Mucosa of stomach (tissue), 1 donor: ENCODE results near the gene FHAD1.
"Not testable (repeated sequence)": the region's sequence is repeated elsewhere in the genome, so short reads cannot be mapped to it uniquely, and the experiment has no call there.

Experiments used
- H3K27me3 ChIP-seq: one replicate; pipeline ENCODE4 v1.7.0; 2013; ENCODE audit warnings: mild to moderate bottlenecking, low read length; ENCODE audit not compliant: control insufficient read depth, insufficient read depth
- H3K36me3 ChIP-seq: one replicate; pipeline ENCODE4 v1.7.0; 2013; ENCODE audit warnings: low read length; ENCODE audit not compliant: control insufficient read depth, insufficient read depth
- H3K4me1 ChIP-seq: one replicate; pipeline ENCODE4 v1.7.0; 2013; ENCODE audit warnings: mild to moderate bottlenecking, low read length; ENCODE audit not compliant: control insufficient read depth, insufficient read depth
- H3K4me3 ChIP-seq: one replicate; pipeline ENCODE4 v1.7.0; 2013; ENCODE audit warnings: low read length
- H3K9ac ChIP-seq: one replicate; pipeline ENCODE4 v1.7.0; 2013; ENCODE audit warnings: mild to moderate bottlenecking, low read length, moderate library complexity
- H3K9me3 ChIP-seq: one replicate; pipeline ENCODE4 v1.7.0; 2013; ENCODE audit warnings: mild to moderate bottlenecking, low read length, moderate library complexity; ENCODE audit not compliant: control insufficient read depth
- donor health status: Pancreatic carcinoma.

FHAD1 gene

GRCh38 chr1:15370781-15371520 is 123.9 kb downstream of the FHAD1 start:
- Histone ChIP-seq H3K4me3 (no peak overlapping the region), H3K9ac (no peak overlapping the region), H3K4me1 (peaks cover 23% of the 10 kb centered on the region)

GRCh38 chr1:15371610-15372545 is 124.9 kb downstream of the FHAD1 start:
- Histone ChIP-seq H3K9me3 (no peaks in the 10 kb centered on the region), H3K27me3 (no peaks in the 10 kb centered on the region), H3K9ac (no peak overlapping the region), H3K4me1 (peaks cover 14% of the 10 kb centered on the region), H3K36me3 (no peaks in the 10 kb centered on the region), H3K4me3 (no peak overlapping the region)

More at GRCh38 chr1:15370781-15371520, 123.9 kb downstream of the FHAD1 start:
- Histone ChIP-seq H3K27me3 (no peaks in the 10 kb centered on the region), H3K9me3 (no peaks in the 10 kb centered on the region), H3K36me3 (no peaks in the 10 kb centered on the region)

- H3K27me3 ChIP-seq = no peaks in the 10 kb centered on the region
- H3K4me1 ChIP-seq = no peaks in the 10 kb centered on the region
- no peaks in the 10 kb centered on the region for H3K36me3 ChIP-seq
- H3K9ac ChIP-seq = no peak overlapping the region
- H3K4me3 ChIP-seq = no peak overlapping the region
- H3K9me3 ChIP-seq = no peaks in the 10 kb centered on the region
These were observed 131.7 kb downstream of the FHAD1 start for GRCh38 chr1:15378729-15379128.

DNA sequence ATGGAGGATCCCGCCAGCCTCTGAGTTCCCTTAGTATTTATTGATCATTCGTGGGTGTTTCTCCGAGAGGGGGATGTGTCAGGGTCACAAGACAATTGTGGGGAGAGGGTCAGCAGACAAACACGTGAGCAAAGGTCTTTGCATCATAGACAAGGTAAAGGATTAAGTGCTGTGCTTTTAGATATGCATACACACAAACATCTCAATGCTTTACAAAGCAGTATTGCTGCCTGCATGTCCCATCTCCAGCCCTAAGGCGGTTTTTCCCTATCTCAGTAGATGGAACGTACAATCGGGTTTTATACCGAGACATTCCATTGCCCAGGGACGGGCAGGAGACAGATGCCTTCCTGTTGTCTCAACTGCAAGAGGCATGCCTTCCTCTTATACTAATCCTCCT is 132.1 kb downstream of the FHAD1 start:
- not testable (repeated sequence) for H3K9me3 ChIP-seq, H3K4me3 ChIP-seq, H3K9ac ChIP-seq, H3K4me1 ChIP-seq, H3K36me3 ChIP-seq, H3K27me3 ChIP-seq

GRCh38 chr1:15380601-15381508 is 133.8 kb downstream of the FHAD1 start:
- Histone ChIP-seq H3K36me3 (no peaks in the 10 kb centered on the region), H3K9ac (no peak overlapping the region), H3K4me1 (no peaks in the 10 kb centered on the region), H3K27me3 (no peaks in the 10 kb centered on the region), H3K9me3 (no peaks in the 10 kb centered on the region), H3K4me3 (no peak overlapping the region)

DNA sequence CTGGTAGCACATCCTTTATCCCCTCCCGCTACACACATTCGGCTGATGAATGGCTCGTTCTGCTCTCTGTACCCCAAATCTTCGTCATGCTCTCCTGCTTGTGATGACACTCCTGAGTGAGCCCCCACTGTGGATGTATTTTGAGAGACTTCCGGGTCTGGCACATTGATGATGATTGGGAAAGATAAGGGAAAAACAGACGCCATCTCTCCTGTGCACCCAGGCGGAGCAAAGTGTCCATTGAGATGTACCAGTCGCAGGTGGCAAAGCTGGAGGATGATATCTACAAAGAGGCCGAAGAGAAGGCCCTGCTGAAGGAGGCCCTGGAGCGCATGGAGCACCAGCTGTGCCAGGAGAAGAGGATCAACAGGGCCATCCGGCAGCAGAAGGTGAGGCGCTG is 134.8 kb downstream of the FHAD1 start:
- Histone ChIP-seq H3K4me3 (no peak overlapping the region), H3K27me3 (no peaks in the 10 kb centered on the region), H3K9me3 (no peaks in the 10 kb centered on the region), H3K4me1 (no peaks in the 10 kb centered on the region), H3K36me3 (no peaks in the 10 kb centered on the region), H3K9ac (no peak overlapping the region)

DNA sequence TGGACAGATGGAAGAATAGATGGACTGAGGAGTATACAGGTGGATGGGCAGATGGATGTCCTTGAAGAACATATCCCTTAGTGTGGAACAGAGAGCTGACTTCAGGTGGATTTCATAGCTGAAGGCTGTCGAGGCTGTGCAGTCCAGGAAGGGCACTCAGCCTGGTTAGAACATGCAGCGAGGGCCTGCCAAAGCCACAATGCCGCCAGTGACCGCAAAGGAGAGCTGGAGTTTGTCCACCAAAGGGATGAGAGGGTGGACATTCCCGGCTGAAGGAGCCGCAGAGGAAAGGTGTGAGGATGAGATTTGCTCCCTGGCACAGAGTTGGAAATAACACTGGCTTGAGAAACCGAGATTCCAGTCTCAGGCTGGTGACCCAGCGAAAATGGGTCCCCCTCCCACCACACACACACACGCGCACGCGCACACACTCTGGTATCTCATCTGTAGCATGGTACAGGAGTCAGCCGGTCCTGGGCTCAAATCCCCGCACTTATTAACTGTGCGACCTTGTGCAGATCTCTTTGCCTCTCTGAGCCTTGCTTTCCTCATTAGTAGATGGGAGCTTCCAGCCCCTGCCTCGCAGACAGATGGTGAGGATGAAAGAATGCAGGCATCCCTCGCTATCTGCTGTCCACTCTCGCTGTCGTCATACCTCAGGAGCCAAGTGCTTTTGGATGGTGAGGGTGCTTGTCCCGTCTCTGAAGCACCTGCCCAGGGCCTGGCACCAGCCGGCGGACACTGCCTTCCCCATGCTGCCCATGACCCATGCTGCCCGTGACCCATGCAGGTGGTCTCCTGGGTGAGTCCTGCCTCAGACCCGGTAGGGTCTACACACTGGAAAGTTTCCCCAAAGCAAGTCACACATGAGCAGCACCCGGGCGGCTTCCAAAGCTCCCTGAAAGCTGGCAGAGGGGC is 135.8 kb downstream of the FHAD1 start:
- no peaks in the 10 kb centered on the region for H3K9me3 ChIP-seq
- H3K4me1 ChIP-seq = no peaks in the 10 kb centered on the region
- no peaks in the 10 kb centered on the region for H3K27me3 ChIP-seq
- H3K4me3 ChIP-seq = no peak overlapping the region
- H3K36me3 ChIP-seq = no peaks in the 10 kb centered on the region
- H3K9ac ChIP-seq = no peak overlapping the region

- Histone ChIP-seq H3K9ac (no peak overlapping the region), H3K4me3 (no peak overlapping the region), H3K9me3 (no peaks in the 10 kb centered on the region)
These were observed 136.8 kb downstream of the FHAD1 start for GRCh38 chr1:15383810-15384209.

DNA sequence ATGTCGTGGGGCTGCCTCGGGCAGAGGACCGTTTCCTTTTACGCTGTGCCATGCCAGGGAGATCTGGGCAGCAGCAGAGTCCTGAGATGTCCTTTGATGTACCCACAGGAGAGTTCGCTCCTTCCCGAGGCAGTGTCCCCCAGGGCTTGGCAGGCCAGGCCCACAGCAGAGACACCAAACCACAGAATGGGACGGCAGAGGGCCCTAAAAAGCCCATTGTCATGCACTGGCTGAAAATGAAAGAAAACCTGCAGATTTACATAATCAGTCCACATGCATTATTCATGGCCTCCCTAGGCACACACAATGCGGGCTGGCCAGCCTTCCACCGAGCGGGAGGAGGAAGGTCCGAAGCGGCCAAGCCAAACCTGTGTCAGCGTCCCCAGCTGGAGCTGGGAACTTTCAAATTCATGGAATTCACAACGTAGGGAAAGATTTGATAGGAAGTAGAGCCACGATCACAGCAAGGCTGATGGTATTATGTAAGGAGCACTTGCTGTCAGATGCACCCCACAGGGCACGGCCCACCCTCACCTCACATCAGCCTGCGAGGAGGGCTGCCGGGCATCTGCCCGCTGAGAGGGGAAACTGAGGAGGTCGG is 137.4 kb downstream of the FHAD1 start:
- Histone ChIP-seq H3K36me3 (no peaks in the 10 kb centered on the region), H3K9ac (no peak overlapping the region), H3K27me3 (no peaks in the 10 kb centered on the region), H3K9me3 (no peaks in the 10 kb centered on the region), H3K4me3 (no peak overlapping the region), H3K4me1 (no peaks in the 10 kb centered on the region)

More at GRCh38 chr1:15383810-15384209, 136.8 kb downstream of the FHAD1 start:
- H3K36me3 ChIP-seq = no peaks in the 10 kb centered on the region
- H3K27me3 ChIP-seq = no peaks in the 10 kb centered on the region
- H3K4me1 ChIP-seq = no peaks in the 10 kb centered on the region

- Histone ChIP-seq H3K27me3 (no peaks in the 10 kb centered on the region), H3K9me3 (no peaks in the 10 kb centered on the region), H3K36me3 (no peaks in the 10 kb centered on the region), H3K4me3 (no peak overlapping the region), H3K9ac (no peak overlapping the region), H3K4me1 (no peaks in the 10 kb centered on the region)
These were observed 138.4 kb downstream of the FHAD1 start for GRCh38 chr1:15385420-15385819.
